ENCODE measurements around the gene PDPR.
"Not testable (repeated sequence)": the region's sequence is repeated elsewhere in the genome, so short reads cannot be mapped to it uniquely, and the experiment has no call there.

DNA sequence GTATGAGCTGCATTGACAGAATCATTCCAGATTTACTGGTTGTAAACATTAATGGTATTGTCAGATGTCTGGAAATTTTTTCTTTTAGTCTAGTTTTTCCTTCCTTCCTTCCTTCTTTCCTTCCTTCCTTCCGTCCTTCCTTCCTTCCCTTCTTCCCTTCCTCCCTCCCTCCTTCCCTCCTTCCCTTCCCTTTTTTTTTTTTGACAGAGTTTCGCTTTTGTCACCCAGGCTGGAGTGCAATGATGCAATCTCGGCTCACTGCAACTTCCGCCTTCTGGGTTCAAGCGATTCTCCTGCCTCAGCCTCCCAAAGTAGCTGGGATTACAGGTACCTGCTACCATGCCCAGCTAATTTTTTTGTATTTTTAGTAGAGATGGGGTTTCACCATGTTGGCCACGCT, 24.8 kb upstream of the PDPR start:
- TF ChIP-seq, protein P1, sequence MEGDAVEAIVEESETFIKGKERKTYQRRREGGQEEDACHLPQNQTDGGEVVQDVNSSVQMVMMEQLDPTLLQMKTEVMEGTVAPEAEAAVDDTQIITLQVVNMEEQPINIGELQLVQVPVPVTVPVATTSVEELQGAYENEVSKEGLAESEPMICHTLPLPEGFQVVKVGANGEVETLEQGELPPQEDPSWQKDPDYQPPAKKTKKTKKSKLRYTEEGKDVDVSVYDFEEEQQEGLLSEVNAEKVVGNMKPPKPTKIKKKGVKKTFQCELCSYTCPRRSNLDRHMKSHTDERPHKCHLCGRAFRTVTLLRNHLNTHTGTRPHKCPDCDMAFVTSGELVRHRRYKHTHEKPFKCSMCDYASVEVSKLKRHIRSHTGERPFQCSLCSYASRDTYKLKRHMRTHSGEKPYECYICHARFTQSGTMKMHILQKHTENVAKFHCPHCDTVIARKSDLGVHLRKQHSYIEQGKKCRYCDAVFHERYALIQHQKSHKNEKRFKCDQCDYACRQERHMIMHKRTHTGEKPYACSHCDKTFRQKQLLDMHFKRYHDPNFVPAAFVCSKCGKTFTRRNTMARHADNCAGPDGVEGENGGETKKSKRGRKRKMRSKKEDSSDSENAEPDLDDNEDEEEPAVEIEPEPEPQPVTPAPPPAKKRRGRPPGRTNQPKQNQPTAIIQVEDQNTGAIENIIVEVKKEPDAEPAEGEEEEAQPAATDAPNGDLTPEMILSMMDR (IDR thresholded peaks at IDR 0.05): not testable (repeated sequence)
- not testable (repeated sequence) for TF ChIP-seq POLR2AphosphoS5 (IDR thresholded peaks at IDR 0.05; ENCODE audit: low read depth, low read length); NRF1 (IDR thresholded peaks at IDR 0.05; ENCODE audit: low read depth, low read length); FOXJ3 (CRISPR knock-in tag; IDR thresholded peaks at IDR 0.05); SMC3 (IDR thresholded peaks at IDR 0.05; ENCODE audit: low read depth, low read length)
- TF ChIP-seq, protein P2, sequence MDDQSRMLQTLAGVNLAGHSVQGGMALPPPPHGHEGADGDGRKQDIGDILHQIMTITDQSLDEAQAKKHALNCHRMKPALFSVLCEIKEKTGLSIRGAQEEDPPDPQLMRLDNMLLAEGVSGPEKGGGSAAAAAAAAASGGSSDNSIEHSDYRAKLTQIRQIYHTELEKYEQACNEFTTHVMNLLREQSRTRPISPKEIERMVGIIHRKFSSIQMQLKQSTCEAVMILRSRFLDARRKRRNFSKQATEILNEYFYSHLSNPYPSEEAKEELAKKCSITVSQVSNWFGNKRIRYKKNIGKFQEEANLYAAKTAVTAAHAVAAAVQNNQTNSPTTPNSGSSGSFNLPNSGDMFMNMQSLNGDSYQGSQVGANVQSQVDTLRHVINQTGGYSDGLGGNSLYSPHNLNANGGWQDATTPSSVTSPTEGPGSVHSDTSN (IDR thresholded peaks at IDR 0.05): not testable (repeated sequence)
